ENCODE results near the gene FNDC3A. TPM values are rescaled to one million over a fixed set of nuclear protein-coding genes. Genes with fewer than 3 reads are reported as not detected.
"Not testable (repeated sequence)": the region's sequence is repeated elsewhere in the genome, so short reads cannot be mapped to it uniquely, and the experiment has no call there.

Gene FNDC3A
- total RNA-seq, 1 experiment from 2014 or later: 19.9 TPM

- no peak for DNase-seq (ENCODE audit: low spot score)
These were observed 111.0 kb downstream of the FNDC3A start for GRCh38 chr13:49086722-49087121.

GRCh38 chr13:49093376-49093775 lies 117.7 kb downstream of the FNDC3A start:
- DNase-seq (ENCODE audit: low spot score): peak; percentile 10

DNA sequence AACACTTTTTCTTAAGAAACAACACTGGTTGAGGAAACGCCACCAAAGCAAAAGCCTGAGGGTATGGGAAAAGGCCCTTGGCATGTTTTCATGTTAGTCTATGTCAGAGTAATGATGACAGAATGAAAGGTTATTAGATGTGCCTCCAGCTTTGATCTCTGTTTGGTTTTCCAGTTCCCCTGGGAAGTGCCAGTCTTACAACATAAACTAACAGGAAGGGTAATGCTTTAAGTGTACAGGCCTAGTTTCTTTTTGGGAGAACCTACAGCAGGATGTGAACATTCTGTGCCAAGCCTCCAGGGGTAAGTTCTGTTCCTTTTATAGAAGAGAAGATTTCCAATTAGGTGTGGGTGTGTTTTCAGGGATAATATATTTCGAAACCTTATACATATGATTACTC lies 121.7 kb downstream of the FNDC3A start:
- DNase-seq (ENCODE audit: low spot score): no peak

DNA sequence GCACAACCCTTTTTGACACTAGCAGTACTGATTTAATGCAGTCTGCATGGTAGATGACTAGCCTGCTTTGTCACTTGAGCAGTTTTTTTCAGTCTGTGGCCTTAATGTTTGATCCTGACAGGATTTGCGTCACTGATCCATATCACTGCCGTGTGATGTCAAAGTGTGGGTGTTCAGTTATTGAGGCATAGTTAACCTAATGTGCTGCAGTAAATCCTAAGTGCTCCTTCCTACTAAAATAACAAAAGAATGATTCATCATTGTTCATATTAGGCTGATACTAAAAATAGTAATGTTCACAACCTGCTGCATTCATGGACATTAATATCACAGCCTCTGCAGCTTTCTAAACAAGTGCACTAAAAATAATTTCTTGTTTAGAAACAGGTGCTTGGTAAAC lies 122.5 kb downstream of the FNDC3A start:
- peak; percentile 70 for DNase-seq (ENCODE audit: low spot score)

DNA sequence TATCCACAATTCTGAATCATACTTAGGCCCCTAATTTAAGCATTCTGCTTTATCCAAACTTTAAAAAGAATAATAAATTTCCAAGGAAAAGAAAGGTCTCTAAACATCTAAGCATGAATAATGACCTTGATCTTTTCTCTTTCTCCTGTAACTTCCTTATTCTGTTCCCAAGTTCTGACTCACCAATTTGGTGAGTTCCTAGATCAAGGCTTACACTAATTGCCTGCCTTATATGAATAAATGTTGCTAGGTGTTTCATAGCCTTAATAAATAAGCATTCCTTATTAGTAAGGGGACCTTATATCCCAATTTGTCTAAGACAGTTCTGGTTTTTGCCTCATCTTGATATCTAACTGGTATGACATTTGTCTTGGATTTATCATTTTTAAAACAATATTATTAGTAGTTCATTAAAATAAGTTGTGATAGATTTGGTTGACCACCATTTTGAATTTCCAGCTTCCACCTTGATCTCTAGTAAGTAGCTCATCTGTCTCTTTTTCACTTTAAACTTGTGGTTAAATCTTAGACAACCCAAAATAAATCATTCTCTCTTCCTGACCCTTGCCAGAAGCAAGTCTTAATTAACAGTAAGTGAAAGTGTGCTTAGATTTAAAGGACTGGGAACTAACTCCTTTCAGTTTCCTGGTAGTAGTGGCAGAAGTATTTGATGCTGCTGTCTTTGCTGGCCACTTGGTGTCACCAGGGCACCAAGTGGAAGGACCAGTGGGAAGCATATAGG lies 123.2 kb downstream of the FNDC3A start:
- peak; percentile 55 for DNase-seq (ENCODE audit: low spot score)

DNA sequence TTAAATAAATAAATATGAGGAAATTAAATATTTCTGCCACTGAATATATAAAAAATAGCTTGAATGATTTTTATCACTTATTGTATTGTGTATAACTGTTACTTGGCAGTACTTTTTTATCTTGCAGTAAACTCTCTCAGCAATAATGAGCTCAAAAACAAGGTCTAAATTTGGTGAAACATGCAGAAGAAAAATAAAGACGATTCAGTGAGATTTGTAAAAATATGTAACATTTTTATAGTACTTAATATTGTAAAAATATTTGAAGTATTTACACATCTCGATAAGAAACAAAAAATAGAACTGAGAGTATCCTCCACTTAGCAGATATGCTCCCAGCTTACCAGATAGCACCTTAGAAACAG lies 123.8 kb downstream of the FNDC3A start:
- no peak for DNase-seq (ENCODE audit: low spot score)

GRCh38 chr13:49100637-49101570 lies 125.2 kb downstream of the FNDC3A start:
- DNase-seq (ENCODE audit: low spot score): no peak

DNA sequence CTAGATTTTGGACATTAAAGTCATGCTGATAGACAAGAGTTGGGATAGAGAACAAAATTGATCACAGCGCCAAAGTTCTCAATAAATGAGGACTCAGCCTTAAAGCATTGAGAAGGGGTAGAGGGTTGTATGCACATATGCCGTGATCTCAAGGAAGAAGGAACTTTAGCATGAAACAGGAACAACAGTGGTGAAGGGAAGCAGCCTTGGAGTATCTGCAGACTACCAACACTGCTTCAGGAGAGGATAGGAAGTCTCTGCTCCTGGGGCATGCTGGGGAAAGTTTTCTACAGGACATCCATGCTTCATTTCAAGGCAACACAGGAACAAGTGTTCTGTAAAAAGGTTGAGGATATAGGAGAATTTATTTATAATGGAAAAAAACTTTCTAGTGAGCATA lies 132.5 kb downstream of the FNDC3A start:
- DNase-seq (ENCODE audit: low spot score): no peak

- peak; percentile 90 for DNase-seq (ENCODE audit: low spot score)
These were observed 134.6 kb downstream of the FNDC3A start for GRCh38 chr13:49110122-49110912.

GRCh38 chr13:49110913-49111170 lies 135.1 kb downstream of the FNDC3A start:
- DNase-seq (ENCODE audit: low spot score): peak; percentile 33

GRCh38 chr13:49112782-49113525 lies 137.2 kb downstream of the FNDC3A start:
- no peak for DNase-seq (ENCODE audit: low spot score)

- DNase-seq (ENCODE audit: low spot score): no peak
These were observed 138.0 kb downstream of the FNDC3A start for GRCh38 chr13:49113526-49114286.

- no peak for DNase-seq (ENCODE audit: low spot score)
These were observed 141.2 kb downstream of the FNDC3A start for GRCh38 chr13:49116873-49117272.

DNA sequence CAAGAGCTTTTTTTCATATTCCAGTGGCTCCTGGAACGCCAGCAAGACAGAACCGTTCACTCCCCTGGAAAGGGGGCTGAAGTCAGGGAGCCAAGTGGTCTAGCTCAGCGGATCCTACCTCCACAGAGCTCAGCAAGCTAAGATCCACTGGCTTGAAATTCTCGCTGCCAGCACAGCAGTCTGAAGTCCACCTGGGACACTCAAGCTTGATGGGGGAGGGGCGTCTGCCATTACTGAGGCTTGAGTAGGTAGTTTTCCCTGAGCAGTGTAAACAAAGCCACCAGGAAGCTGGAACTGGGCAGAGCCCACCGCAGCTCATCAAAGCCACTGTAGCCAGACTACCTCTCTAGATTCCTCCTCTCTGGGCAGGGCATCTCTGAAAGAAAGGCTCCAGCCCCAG lies 142.7 kb downstream of the FNDC3A start:
- DNase-seq (ENCODE audit: low spot score): peak; percentile 95

DNA sequence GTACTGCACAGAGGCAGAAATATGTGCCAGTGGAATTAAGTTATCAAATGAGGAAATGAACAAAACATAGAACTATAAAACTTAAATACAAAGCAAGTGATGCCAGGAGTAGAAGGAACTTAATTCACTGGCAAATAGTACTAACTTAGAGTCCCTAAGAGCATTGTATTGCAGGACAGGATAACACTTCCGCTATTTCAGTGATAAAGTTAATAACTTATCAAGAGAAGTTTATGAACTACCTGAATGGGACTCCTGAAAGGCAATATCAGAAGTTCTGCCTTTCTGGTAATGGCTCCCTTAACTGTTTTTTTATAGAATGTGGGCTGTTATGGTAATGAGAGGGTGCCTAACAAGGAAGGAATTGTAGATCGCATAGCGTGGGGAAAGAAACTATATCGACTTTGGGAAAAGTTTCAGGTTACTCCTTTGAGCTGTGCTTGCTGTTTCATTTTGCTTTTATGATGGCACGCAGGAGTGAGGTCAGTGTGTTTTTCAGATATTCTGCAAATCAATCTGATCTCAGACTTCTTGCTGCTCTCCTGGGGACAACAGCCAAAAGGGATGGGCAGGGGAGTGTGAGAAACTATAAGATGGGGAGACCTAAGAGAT lies 149.1 kb downstream of the FNDC3A start:
- DNase-seq (ENCODE audit: low spot score): no peak

DNA sequence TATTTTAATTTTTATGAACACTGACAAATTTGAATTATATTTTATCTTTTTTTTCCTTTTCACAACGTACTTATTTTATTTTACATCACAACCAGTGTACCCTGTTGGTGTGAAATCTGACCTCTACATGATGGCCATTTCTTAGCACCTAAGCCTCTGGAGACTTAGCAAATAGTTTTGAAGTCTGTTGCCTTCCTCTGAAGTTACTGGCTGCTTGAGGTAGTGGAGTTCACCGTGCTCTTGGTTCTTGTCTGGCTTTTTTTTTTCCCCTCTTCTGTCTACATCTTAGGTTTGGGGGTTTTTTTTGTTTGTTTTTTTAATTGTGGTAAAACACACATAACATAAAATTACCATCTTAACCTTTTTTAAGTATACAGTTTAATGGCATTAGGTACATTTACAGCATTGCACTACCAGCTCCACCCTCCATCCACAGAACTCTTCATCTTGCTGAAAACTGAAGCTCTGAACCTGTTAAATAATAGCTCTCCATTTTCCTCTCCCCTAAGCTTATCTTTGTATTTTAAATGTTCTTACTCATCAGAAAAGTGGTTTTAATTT lies 150.3 kb downstream of the FNDC3A start:
- DNase-seq (ENCODE audit: low spot score): no peak

- DNase-seq (ENCODE audit: low spot score): no peak
These were observed 156.8 kb downstream of the FNDC3A start for GRCh38 chr13:49132479-49133002.

- no peak for DNase-seq (ENCODE audit: low spot score)
These were observed 158.6 kb downstream of the FNDC3A start for GRCh38 chr13:49134305-49134704.

DNA sequence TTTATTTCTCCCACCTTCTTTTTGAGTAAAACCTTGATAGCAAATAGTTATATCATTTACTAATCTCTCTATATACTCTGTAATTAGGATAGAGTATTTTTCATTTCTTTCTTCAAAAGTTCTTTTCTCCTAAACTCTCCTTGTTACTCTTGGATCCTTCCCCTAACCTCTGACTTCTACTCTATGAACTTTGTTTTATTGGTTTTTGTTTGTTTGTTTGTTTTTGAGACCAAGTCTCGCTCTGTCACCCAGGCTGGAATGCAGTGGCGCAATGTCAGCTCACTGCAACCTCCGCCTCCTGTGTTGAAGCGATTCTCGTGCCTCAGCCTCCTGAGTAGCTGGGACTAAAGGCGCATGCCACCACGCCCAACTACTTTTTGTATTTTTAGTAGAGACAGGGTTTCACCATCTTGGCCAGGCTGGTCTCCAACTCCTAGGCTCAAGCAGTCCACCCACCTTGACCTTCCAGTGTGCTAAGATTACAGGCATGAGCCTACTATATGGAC lies 161.5 kb downstream of the FNDC3A start:
- DNase-seq (ENCODE audit: low spot score): not testable (repeated sequence)

Measured in HT-29 (cell line).